GM10266 (cell line): Measurements from ENCODE around the gene PP2D1.

Source experiments
- DNase-seq: peaks from one replicate; pipeline ENCODE4 v3.0.0; 2012; ENCODE audit errors: extremely low spot score
- CTCF ChIP-seq: IDR thresholded peaks from 2 replicates; pipeline ENCODE4 v1.5.1; 2012; ENCODE audit warnings: mild to moderate bottlenecking, low read depth; ENCODE audit not compliant: control insufficient read depth, insufficient read depth; ENCODE audit errors: missing control alignments

PP2D1 gene

GRCh38 chr3:19947549-19948225, 64.4 kb downstream of the PP2D1 start:
- no peak for TF ChIP-seq CTCF
- peak; percentile 33 for DNase-seq

- TF ChIP-seq CTCF: no peak
- peak; percentile 94 for DNase-seq
Measured at GRCh38 chr3:19946832-19947548, 65.1 kb downstream of the PP2D1 start, which contains the start of gene RAB5A. Gene RAB5A, plus strand, starts transcription at chr3:19947097. Its CDS starts 3,802 bp downstream, at chr3:19950899.

GRCh38 chr3:19945969-19946831, 65.9 kb downstream of the PP2D1 start:
- no peak for DNase-seq
- TF ChIP-seq CTCF: no peak

GRCh38 chr3:19945534-19945933, 66.5 kb downstream of the PP2D1 start:
- no peak for TF ChIP-seq CTCF
- DNase-seq: no peak

GRCh38 chr3:19940643-19941042, 71.4 kb downstream of the PP2D1 start:
- no peak for TF ChIP-seq CTCF
- no peak for DNase-seq

GRCh38 chr3:19938295-19938627, 73.8 kb downstream of the PP2D1 start:
- no peak for TF ChIP-seq CTCF
- no peak for DNase-seq
